ENCODE measurements around the gene C1QB. TPM values are rescaled to one million over a fixed set of nuclear protein-coding genes. Genes with fewer than 3 reads are reported as not detected.

The C1QB gene
- total RNA-seq, 2 donors from 2014 or later: 106 to 151 TPM

- H3K36me3 ChIP-seq: no peaks in the 10 kb centered on the region
- no peak overlapping the region for H3K27ac ChIP-seq
- no peak for DNase-seq (ENCODE audit: low spot score)
- intact Hi-C loops (cut with DNase I): loop anchor here (10.0 kb wide), 1 partner anchor 66 kb away; no protein-coding TSS in a partner anchor
- H3K9me3 ChIP-seq: no peaks in the 10 kb centered on the region
- no peak overlapping the region for H3K4me3 ChIP-seq
- no peaks in the 10 kb centered on the region for H3K4me1 ChIP-seq (replicated peaks)
- no peak for TF ChIP-seq CTCF (IDR thresholded peaks at IDR 0.05)
- TF ChIP-seq POLR2A (IDR thresholded peaks at IDR 0.05): no peak
- no peak for TF ChIP-seq POLR2AphosphoS5 (IDR thresholded peaks at IDR 0.05)
- no peaks in the 10 kb centered on the region for H3K27me3 ChIP-seq (replicated peaks; ENCODE audit: insufficient read depth)
Measured at GRCh38 chr1:22708777-22709176, 55.7 kb downstream of the C1QB start.

- Histone ChIP-seq H3K36me3 (no peaks in the 10 kb centered on the region), H3K27ac (no peak overlapping the region), H3K4me3 (no peak overlapping the region), H3K9me3 (no peaks in the 10 kb centered on the region), H3K27me3 (replicated peaks; ENCODE audit: insufficient read depth) (no peaks in the 10 kb centered on the region), H3K4me1 (replicated peaks) (no peaks in the 10 kb centered on the region)
- 83% methylated on average over 3 of the region's 3 CpGs for WGBS
- TF ChIP-seq CTCF (IDR thresholded peaks at IDR 0.05): no peak
- TF ChIP-seq POLR2A (IDR thresholded peaks at IDR 0.05): no peak
- TF ChIP-seq POLR2AphosphoS5 (IDR thresholded peaks at IDR 0.05): no peak
- intact Hi-C loops (cut with DNase I): loop anchor here (10.0 kb wide), 1 partner anchor 66 kb away; no protein-coding TSS in a partner anchor
- no peak for DNase-seq (ENCODE audit: low spot score)
Measured at GRCh38 chr1:22709227-22709626, 56.2 kb downstream of the C1QB start.

GRCh38 chr1:22709891-22710700 lies 57.1 kb downstream of the C1QB start:
- intact Hi-C loops (cut with DNase I): loop anchor here (10.0 kb wide), 1 partner anchor 65 kb away; no protein-coding TSS in a partner anchor

DNA sequence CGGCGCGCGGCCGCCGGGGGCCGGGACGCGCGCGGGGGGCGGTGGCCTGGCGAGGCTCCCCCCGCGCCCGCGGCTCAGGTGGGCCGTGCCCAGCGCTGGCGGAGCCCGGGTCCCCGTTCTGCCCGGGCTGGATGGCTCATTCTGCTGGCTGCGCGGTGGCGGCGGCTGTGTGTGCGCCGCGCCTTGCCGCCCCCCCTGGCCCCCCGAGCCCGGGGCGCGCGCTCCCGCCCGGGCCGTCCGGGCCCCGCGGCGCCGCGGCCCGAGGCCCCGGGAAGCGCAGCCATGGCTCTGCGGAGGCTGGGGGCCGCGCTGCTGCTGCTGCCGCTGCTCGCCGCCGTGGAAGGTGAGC lies 57.6 kb downstream of the C1QB start, which contains the start of gene EPHB2:
TSS of gene EPHB2 (plus strand) at position 139 of the 349 bp plus-strand sequence. CDS start at position 283, 144 bp downstream.
- no peaks in the 10 kb centered on the region for H3K9me3 ChIP-seq
- TF ChIP-seq CTCF (IDR thresholded peaks at IDR 0.05) (no peak), POLR2A (IDR thresholded peaks at IDR 0.05) (no peak), POLR2AphosphoS5 (IDR thresholded peaks at IDR 0.05) (no peak)
- H3K27me3 ChIP-seq (replicated peaks; ENCODE audit: insufficient read depth): no peaks in the 10 kb centered on the region
- no peaks in the 10 kb centered on the region for H3K4me1 ChIP-seq (replicated peaks)
- DNase-seq (ENCODE audit: low spot score): peak; percentile 12
- H3K27ac ChIP-seq: no peak within 1 kb of the TSS
- H3K4me3 ChIP-seq: peak within 1 kb of the TSS; percentile 33 to 39
- WGBS: 0% methylated on average over 1 of the region's 55 CpGs
- intact Hi-C loops (cut with DNase I): no loop called here
- H3K36me3 ChIP-seq: no peaks in the 10 kb centered on the region

More at GRCh38 chr1:22709891-22710700, 57.1 kb downstream of the C1QB start:
- H3K27ac ChIP-seq: no peak overlapping the region
- DNase-seq (ENCODE audit: low spot score): no peak
- WGBS: 6% methylated on average over 33 of the region's 50 CpGs
- no peaks in the 10 kb centered on the region for H3K9me3 ChIP-seq
- H3K4me1 ChIP-seq (replicated peaks): no peaks in the 10 kb centered on the region
- H3K27me3 ChIP-seq (replicated peaks; ENCODE audit: insufficient read depth): no peaks in the 10 kb centered on the region
- peak overlapping the region; percentile 33 to 39 for H3K4me3 ChIP-seq
- no peak for TF ChIP-seq CTCF (IDR thresholded peaks at IDR 0.05)
- TF ChIP-seq POLR2AphosphoS5 (IDR thresholded peaks at IDR 0.05): no peak
- no peaks in the 10 kb centered on the region for H3K36me3 ChIP-seq

- H3K4me3 ChIP-seq: peak overlapping the region; percentile 33 to 39
- DNase-seq (ENCODE audit: low spot score): no peak
- H3K27ac ChIP-seq: no peak overlapping the region
- WGBS: no CpG with 5 or more reads among the region's 60 CpGs
- intact Hi-C loops (cut with DNase I): no loop called here
- no peak for TF ChIP-seq POLR2A (IDR thresholded peaks at IDR 0.05)
- TF ChIP-seq POLR2AphosphoS5 (IDR thresholded peaks at IDR 0.05): no peak
- TF ChIP-seq CTCF (IDR thresholded peaks at IDR 0.05): no peak
- no peaks in the 10 kb centered on the region for H3K27me3 ChIP-seq (replicated peaks; ENCODE audit: insufficient read depth)
- H3K4me1 ChIP-seq (replicated peaks): no peaks in the 10 kb centered on the region
- no peaks in the 10 kb centered on the region for H3K9me3 ChIP-seq
- no peaks in the 10 kb centered on the region for H3K36me3 ChIP-seq
Measured at GRCh38 chr1:22711071-22711470, 58.0 kb downstream of the C1QB start.

All from prostate gland (tissue), 2 donors.